ES-I3 (cell line): Measurements from ENCODE around the gene DNAJC3.
"Not testable (repeated sequence)": the region's sequence is repeated elsewhere in the genome, so short reads cannot be mapped to it uniquely, and the experiment has no call there.

ENCODE experiments used
- H3K36me3 ChIP-seq: 2 replicates; pipeline ENCODE4 v1.6.1; 2013; ENCODE audit warnings: mild to moderate bottlenecking, low read length, control low read depth, moderate library complexity; ENCODE audit not compliant: insufficient read depth
- H3K4me1 ChIP-seq: 2 replicates; pipeline ENCODE4 v1.6.1; 2013; ENCODE audit warnings: mild to moderate bottlenecking, control low read depth, low read length; ENCODE audit not compliant: insufficient read depth
- H3K9ac ChIP-seq: 2 replicates; pipeline ENCODE4 v1.6.1; 2013; ENCODE audit warnings: low read depth, mild to moderate bottlenecking, low read length, moderate library complexity
- H3K9me3 ChIP-seq: 2 replicates; pipeline ENCODE4 v1.6.1; 2013; ENCODE audit warnings: mild to moderate bottlenecking, low read length, moderate library complexity; ENCODE audit not compliant: control insufficient read depth, insufficient read depth

Gene DNAJC3

DNA sequence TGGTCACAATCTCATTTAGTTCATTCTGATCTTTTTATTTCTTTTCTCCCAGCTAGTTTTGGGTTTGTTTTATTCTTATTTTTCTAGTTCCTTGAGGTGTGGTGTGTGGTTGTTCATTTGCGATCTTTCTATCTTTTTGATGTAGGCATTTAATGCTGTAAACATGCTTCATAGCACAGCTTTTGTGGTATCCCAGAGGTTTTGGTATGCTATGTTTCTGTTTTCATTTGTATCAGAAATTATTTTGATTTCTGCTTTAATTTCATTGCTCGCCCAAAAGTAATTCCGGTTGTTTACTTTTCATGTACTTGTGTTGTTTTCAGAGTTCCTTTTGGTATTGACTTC, 12.6 kb downstream of the DNAJC3 start:
- Histone ChIP-seq H3K9ac (no peak overlapping the region), H3K4me1 (no peaks in the 10 kb centered on the region), H3K9me3 (peaks cover 4% of the 10 kb centered on the region), H3K36me3 (no peaks in the 10 kb centered on the region)

DNA sequence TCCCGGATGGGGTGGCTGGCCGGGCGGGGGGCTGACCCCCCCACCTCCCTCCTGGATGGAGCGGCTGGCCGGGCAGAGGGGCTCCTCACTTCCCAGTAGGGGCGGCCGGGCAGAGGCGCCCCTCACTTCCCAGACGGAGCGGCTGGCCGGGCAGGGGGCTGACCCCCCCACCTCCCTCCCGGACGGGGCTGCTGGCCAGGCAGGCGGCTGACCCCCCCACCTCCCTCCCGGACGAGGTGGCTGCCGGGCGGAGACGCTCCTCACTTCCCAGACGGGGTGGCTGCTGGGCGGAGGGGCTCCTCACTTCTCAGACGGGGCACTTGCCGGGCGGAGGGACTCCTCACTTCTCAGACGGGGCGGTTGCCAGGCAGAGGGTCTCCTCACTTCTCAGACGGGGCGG, 14.0 kb downstream of the DNAJC3 start:
- not testable (repeated sequence) for H3K36me3 ChIP-seq, H3K4me1 ChIP-seq, H3K9me3 ChIP-seq, H3K9ac ChIP-seq

DNA sequence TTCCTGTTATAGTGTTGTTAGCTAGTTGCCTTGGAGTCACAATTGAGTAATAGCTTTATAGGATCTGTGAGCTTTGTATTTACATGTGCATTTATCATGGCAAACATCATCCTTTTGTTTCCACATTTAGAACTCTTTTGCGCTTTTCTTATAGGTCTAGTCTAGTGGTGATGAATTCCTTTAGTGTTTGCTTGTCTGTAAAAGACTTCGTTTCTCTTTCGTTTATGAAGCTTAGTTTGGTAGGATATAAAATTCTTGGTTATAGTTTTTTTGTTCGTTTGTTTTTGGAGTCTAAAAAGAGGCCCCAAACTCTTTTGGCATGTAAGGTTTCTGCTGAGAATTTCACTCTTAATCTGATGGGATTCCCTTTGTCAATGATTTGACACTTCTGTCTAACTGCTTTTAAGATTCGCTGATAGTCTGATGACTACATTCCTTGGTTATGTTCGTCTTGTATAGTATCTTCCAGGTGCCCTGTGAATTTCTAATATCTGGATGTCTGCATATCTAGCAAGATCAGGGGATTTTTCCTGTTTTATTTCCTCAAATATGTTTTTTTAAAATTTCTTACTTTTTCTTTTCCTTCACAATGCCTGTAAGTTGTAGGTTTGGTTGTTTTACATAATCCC, 20.2 kb downstream of the DNAJC3 start:
- Histone ChIP-seq H3K9ac (no peak overlapping the region), H3K36me3 (no peaks in the 10 kb centered on the region), H3K9me3 (no peaks in the 10 kb centered on the region), H3K4me1 (no peaks in the 10 kb centered on the region)

DNA sequence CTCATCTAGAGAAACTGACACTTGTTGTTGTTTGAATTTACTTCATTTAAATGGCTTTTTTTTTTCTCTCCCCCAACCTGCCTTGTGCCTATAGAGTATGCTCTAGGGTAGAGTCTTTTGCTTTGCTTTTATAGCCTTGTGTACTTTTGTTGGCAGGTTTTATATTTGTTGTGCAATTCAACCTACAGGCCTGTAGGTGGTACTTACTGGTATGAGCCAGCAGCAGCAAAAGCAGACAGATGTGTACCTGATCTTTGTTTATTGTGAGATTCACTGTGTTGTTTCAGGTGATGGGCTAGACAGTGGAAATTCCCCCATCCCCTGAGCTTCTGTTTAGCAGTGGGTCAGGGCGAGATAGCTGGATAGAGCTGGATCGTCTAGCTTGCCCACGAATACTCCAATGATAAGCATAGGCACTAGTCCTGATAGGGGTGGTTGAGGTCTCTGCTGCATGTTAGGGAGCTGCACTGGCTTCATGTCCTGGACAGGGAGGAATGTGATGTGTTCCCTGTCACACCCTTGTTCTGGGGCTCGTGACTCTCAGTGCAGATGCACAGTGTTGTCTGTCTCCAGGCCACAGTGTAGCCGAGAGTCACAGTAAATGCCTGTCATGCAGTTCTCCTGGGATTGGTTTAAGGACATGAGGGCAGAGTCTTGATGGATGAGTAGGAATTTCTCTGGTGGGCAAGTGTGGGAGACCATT, 21.3 kb downstream of the DNAJC3 start:
- no peaks in the 10 kb centered on the region for H3K36me3 ChIP-seq
- H3K9ac ChIP-seq, result no peak overlapping the region
- H3K9me3 ChIP-seq, result no peaks in the 10 kb centered on the region
- H3K4me1 ChIP-seq, result no peaks in the 10 kb centered on the region

DNA sequence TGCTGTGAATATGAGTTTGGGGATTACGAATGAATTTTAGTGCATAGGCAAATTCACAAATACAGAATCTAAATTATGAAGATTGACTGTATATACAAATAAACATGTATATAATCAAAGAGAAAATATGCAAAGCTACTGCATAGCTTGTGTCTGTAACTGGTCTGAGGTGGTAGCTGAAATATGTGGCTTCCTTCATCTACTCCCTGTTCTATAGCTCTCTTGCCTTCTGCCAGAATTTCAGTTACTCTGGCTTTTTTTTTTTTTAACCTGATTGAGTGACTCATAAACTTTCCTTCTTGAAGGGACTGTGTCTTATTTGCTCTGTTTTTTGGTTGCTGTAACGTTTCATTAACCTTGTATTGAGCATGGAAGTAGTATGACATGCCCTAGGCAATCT, 26.6 kb downstream of the DNAJC3 start:
- Histone ChIP-seq H3K9me3 (no peaks in the 10 kb centered on the region), H3K9ac (no peak overlapping the region), H3K36me3 (no peaks in the 10 kb centered on the region), H3K4me1 (no peaks in the 10 kb centered on the region)

DNA sequence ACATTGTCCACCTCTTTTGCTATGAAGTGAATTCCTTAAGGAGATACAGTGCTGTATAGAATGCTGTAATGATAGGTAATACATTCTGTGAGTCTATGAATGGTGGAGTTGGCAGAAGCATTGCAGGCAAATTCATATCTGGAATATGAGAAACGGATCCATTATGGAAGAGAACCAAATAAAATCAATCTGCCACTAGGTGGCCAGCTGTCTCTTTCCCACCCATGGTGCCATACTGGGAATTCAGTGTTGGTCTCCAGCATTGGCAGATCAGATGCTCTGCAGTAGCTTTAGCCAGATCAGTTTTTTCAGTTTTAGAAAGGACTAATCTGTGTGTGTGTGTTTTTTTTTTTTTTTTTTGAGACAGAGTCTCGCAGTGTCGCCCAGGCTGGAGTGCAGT, 27.6 kb downstream of the DNAJC3 start:
- Histone ChIP-seq H3K4me1 (no peaks in the 10 kb centered on the region), H3K9ac (no peak overlapping the region), H3K36me3 (no peaks in the 10 kb centered on the region), H3K9me3 (no peaks in the 10 kb centered on the region)

DNA sequence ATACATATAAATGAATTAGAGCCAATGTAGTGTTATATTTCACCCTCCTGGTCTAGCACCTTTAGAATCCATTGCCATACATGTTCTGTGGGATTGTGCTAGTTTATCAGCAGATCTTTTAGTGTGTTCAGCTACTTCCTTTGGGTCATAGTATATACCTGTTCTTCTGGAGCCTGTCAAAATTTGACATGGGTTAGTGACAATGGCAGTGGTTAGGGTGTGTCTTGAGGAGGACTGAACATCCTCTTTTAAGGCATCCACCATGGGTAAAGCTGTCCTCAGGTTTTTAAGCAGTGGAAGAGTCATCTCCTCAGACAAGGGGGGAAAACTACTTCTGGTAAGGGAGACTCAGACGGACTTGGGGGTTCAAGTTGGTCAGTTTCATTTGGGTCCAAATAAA, 29.4 kb downstream of the DNAJC3 start:
- Histone ChIP-seq H3K4me1 (no peaks in the 10 kb centered on the region), H3K36me3 (no peaks in the 10 kb centered on the region), H3K9ac (no peak overlapping the region), H3K9me3 (no peaks in the 10 kb centered on the region)

DNA sequence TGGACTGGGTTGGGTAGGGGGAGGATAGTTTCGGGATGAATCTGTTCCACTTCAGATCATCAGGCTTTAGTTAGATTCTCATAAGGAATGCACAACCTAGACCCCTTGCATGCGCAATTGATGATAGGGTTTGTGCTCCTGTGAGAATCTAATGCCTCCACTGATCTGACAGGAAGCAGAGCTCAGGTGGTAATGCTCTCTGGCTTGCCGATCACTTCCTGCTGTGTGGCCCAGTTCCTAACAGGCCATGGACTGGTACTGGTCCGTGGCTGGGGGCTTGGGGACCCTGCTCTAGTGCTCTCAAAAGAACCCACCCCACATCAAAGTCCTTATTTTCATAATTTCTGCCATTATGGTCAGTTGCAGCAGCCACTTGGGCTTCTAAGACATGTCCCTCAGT, 30.1 kb downstream of the DNAJC3 start:
- H3K4me1 ChIP-seq, result no peaks in the 10 kb centered on the region
- no peaks in the 10 kb centered on the region for H3K9me3 ChIP-seq
- no peak overlapping the region for H3K9ac ChIP-seq
- H3K36me3 ChIP-seq, result no peaks in the 10 kb centered on the region

DNA sequence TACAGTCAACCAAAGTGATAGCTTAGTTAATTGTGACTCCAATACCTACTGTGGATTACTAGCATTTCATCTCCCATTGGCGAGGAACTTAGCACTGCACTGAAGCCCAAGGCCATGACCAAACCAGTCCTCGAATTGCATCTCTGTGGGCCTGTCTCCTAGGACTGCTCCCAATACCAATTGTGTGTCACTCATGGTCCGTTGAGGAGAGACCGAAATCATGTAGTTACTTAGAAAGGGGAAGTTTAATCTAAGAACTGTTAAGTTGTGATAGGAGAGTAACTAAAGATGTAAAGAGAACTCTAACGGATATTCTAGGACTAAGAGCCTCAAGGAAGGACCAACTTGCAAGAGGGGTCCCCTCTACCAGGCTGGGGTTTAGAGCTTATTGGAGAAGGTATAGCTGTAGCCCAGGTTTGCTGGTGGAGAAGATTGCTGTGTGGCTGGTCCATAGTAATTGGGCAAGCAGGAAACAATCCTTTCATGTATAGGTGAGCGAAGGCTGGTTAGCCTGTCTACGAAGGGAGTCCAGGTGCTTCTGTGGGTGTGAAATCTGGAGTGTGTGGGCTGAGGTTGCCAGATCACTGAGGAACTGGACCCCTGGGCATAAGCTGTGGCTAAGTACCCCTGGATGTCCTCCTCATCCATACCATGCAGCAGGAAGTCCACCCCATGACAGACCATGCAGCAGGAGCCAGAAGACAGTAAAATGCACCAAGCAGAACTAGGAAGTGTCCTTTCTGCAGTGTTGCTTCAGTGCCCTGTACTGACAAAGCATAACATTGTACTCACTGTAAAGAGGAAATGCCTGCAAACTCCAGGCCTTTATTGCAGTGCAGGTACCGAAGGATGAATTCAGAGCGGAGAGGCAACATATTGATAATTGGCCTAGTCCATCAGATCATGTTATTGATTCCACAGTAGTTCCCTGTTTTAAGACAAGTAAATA, 30.8 kb downstream of the DNAJC3 start:
- Histone ChIP-seq H3K9me3 (no peaks in the 10 kb centered on the region), H3K4me1 (no peaks in the 10 kb centered on the region)

DNA sequence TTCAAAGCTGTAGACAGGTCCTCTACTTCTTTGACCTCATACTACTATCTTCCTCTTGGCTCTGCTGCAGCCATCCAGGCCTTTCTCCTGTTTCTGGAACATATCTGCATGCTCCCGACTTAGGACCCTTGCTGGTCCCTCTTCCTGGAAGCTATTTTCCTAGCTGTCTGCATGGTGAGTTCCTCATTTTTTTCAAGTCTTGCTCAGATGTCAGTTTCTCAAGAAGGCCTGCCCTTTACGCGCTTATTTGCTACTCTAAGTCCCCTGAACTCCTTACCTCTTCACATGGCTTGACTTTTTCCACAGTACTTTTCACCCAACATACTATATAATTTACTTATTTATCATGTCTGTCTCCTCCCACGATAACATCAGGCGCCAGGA, 31.4 kb downstream of the DNAJC3 start:
- no peaks in the 10 kb centered on the region for H3K9me3 ChIP-seq
- H3K4me1 ChIP-seq, result no peaks in the 10 kb centered on the region
- H3K9ac ChIP-seq, result no peak overlapping the region
- no peaks in the 10 kb centered on the region for H3K36me3 ChIP-seq

More for the DNA sequence above, 30.8 kb downstream of the DNAJC3 start:
- Histone ChIP-seq H3K36me3 (no peaks in the 10 kb centered on the region), H3K9ac (no peak overlapping the region)

DNA sequence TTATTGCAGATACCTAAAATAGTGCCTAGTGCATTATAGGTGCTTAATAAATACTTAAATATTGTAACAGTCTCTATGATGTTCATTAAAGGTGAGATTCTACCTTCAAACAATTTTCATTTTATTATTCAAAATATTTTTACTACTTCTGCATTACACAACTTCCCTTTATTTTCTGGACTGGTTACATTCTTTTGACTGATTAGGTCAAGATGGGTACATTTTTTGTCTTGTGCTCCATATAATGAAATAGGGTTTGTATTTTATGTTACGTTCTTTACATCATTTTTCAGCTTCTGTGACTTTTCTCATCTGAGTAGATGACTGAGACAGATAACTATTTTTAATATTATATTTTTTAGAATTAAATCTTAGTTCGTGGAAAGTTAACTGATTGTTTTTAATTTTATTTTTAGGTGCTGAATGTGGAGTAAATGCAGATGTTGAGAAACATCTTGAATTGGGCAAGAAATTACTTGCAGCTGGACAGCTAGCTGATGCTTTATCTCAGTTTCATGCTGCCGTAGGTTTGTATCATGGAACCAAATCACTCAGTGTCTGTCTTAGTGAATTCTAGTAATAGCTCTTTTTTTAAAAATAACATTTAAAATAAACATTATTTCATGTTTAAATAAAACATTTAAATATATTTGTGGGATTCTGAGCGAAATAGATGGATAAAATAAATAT, 32.0 kb downstream of the DNAJC3 start:
- Histone ChIP-seq H3K36me3 (no peaks in the 10 kb centered on the region), H3K9me3 (no peaks in the 10 kb centered on the region), H3K4me1 (no peaks in the 10 kb centered on the region), H3K9ac (no peak overlapping the region)

DNA sequence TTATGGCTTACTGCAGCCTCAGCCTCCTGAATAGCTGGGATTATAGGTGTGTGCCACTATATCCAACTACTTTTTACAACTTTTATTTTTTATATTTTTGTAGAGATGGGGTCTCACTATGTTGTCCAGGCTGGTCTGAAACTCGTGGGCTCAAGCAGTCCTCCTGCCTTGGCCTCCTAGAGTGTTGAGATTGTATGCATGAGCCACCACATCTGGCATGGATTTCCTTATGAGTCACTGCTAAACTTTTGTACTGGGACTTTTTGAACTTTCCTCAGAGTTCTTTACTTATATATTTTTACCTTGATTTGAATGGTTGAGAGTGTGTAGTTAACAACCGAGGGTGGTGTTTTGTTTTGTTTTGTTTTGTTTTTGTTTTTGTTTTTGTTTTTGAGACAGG, 33.4 kb downstream of the DNAJC3 start:
- Histone ChIP-seq H3K9ac (no peak overlapping the region), H3K9me3 (no peaks in the 10 kb centered on the region), H3K36me3 (no peaks in the 10 kb centered on the region), H3K4me1 (no peaks in the 10 kb centered on the region)

DNA sequence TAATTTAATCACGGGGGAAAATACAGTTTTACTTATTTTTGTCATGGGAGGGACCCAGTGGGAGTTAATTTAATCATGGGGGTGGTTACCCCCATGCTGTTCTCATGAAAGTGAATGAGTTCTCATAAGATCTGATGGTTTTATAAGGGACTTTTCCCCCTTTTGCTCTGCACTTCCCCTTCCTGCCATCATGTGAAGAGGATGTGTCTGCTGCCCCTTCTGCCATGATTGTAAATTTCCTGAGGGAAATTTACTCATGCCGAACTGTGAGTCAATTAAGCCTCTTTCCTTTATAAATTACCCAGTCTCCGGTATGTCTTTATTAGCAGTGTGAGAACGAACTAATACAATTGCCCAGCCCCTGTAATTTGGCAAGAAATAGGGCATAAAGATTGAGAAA, 35.9 kb downstream of the DNAJC3 start:
- H3K9ac ChIP-seq, H3K4me1 ChIP-seq, H3K36me3 ChIP-seq, H3K9me3 ChIP-seq: not testable (repeated sequence)

DNA sequence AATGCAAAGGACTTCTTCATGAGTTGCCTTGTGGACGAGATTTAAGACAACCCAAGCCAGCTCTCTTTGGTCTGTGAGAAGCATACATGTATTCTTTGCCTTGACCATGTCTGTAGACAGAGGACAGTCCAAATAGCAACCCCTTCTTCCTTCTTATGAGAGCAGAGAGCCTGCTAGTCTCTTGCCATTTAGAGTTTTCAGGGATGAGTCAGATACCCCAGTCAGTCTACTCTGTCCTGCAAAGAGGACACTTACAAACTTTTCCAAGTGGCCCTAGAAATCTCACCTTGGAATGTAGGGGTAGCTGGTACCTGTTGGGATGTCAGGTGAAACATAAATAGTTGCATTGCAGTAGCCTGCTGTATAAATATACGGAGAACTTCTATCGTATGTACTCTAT, 36.7 kb downstream of the DNAJC3 start:
- Histone ChIP-seq H3K36me3 (no peaks in the 10 kb centered on the region), H3K9me3 (no peaks in the 10 kb centered on the region), H3K4me1 (no peaks in the 10 kb centered on the region), H3K9ac (no peak overlapping the region)
